RWPE2 (cell line): ENCODE results near the gene SBF1.
A peak's percentile ranks its signal among the peaks of the same experiment; 100 is the strongest.

Experiments used
- ATAC-seq: fragments of 200-7000 bp; cut with Tn5 transposase; 3 replicates; pipeline ENCODE4 v1.9.1; 2021; ENCODE audit warnings: low read depth
- DNase-seq: peaks from one replicate; pipeline ENCODE4 v3.0.0-alpha.2; 2020; ENCODE audit warnings: low spot score
- H3K27ac ChIP-seq: fragments of 450-650 bp; 2 replicates; pipeline ENCODE4 v1.5.1; 2017; ENCODE audit warnings: mild to moderate bottlenecking; ENCODE audit not compliant: poor library complexity, severe bottlenecking
- H3K27me3 ChIP-seq: fragments of 250-450 bp; sonication (Bioruptor Pico); 2 replicates; pipeline ENCODE4 v1.5.1; 2021; ENCODE audit warnings: mild to moderate bottlenecking, moderate library complexity; ENCODE audit not compliant: insufficient read depth, poor library complexity, severe bottlenecking
- H3K36me3 ChIP-seq: fragments of 250-450 bp; sonication (Bioruptor Pico); 2 replicates; pipeline ENCODE4 v1.5.1; 2020; ENCODE audit warnings: low read depth, mild to moderate bottlenecking, moderate library complexity
- H3K4me1 ChIP-seq: fragments of 250-450 bp; sonication (Bioruptor Pico); 2 replicates; pipeline ENCODE4 v1.5.1; 2021; ENCODE audit warnings: mild to moderate bottlenecking, moderate library complexity; ENCODE audit not compliant: insufficient read depth, poor library complexity, severe bottlenecking
- H3K4me3 ChIP-seq: fragments of 250-450 bp; sonication (Bioruptor Pico); 2 replicates; pipeline ENCODE4 v1.5.1; 2021; ENCODE audit warnings: mild to moderate bottlenecking, moderate library complexity; ENCODE audit not compliant: severe bottlenecking
- H3K9me3 ChIP-seq: fragments of 250-450 bp; sonication (Bioruptor Pico); 2 replicates; pipeline ENCODE4 v1.5.1; 2021; ENCODE audit warnings: mild to moderate bottlenecking, moderate library complexity; ENCODE audit not compliant: severe bottlenecking
- CTCF ChIP-seq: fragments of 450-650 bp; IDR thresholded peaks from one replicate; pipeline ENCODE4 v1.5.1; 2017; ENCODE audit warnings: mild to moderate bottlenecking, moderate library complexity; ENCODE audit not compliant: poor library complexity, severe bottlenecking

SBF1 gene

GRCh38 chr22:50477923-50478322 is 3.1 kb upstream of the SBF1 start:
- no peak overlapping the region for H3K4me3 ChIP-seq
- H3K36me3 ChIP-seq = no peaks in the 10 kb centered on the region
- peaks cover 15% of the 10 kb centered on the region for H3K4me1 ChIP-seq
- H3K27me3 ChIP-seq = peaks cover 6% of the 10 kb centered on the region
- TF ChIP-seq CTCF = no peak
- ATAC-seq = no peak
- H3K27ac ChIP-seq = no peak overlapping the region
- H3K9me3 ChIP-seq = no peaks in the 10 kb centered on the region
- DNase-seq = no peak

DNA sequence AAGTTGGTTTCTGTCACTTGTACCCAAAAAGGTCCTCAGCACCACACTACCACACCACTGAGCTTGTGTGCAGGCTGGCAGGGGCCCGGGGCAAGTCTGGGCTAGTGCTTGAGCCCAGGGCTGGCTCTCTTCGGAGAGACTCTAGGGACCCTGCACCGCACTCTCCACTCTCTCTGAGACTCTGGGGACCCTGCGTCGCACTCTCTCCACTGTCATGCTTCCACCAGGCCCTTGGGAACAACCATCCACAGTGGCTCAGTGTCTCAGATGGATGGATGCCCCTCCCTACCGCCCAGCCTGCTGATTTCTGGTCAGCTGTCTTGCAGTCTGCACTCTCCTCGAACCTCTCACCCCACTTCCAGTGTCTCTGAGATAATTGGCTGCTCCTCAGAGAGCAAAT is 2.0 kb upstream of the SBF1 start:
- H3K27me3 ChIP-seq = peaks cover 6% of the 10 kb centered on the region
- ATAC-seq = 0 out of 3 replicates have a peak, but pooled peaks have one; percentile 3
- TF ChIP-seq CTCF = no peak

DNA sequence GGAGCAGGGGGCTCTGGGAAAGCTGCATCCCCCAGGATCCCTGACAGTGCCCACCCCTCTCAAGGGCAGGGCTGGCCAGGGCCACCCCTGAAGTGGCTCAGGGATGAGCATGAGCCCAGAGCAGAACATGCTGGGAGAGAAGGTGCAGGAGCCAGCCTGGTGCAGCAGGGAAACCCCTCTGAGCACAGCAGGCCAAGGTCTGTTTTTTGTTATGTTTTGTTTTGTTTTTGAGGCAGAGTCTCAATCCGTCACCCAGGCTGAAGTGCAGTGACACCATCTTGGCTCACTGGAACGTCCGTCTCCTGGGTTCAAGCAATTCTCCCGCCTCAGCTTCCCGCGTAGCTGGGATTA is 792 bp upstream of the SBF1 start:
- no peak for ATAC-seq
- DNase-seq = no peak
- Histone ChIP-seq H3K36me3 (no peaks in the 10 kb centered on the region), H3K27me3 (peaks cover under 1% of the 10 kb centered on the region), H3K4me1 (peaks cover 21% of the 10 kb centered on the region), H3K4me3 (no peak overlapping the region), H3K9me3 (no peaks in the 10 kb centered on the region), H3K27ac (no peak overlapping the region)
- no peak for TF ChIP-seq CTCF

More for the DNA sequence above, 2.0 kb upstream of the SBF1 start:
- Histone ChIP-seq H3K4me1 (peaks cover 15% of the 10 kb centered on the region), H3K4me3 (no peak overlapping the region), H3K36me3 (no peaks in the 10 kb centered on the region), H3K27ac (no peak overlapping the region), H3K9me3 (no peaks in the 10 kb centered on the region)
- DNase-seq = no peak

GRCh38 chr22:50473855-50474671 is 772 bp downstream of the SBF1 start:
- ATAC-seq (peak; percentile 22; the same call in 1 of the 3 replicates), DNase-seq (no peak)
- H3K27ac ChIP-seq = peak overlapping the region; percentile 31
- peak overlapping the region; percentile 89 for H3K4me3 ChIP-seq
- peaks cover 32% of the 10 kb centered on the region for H3K4me1 ChIP-seq
- no peaks in the 10 kb centered on the region for H3K9me3 ChIP-seq
- no peaks in the 10 kb centered on the region for H3K36me3 ChIP-seq
- no peaks in the 10 kb centered on the region for H3K27me3 ChIP-seq
- TF ChIP-seq CTCF = no peak

DNA sequence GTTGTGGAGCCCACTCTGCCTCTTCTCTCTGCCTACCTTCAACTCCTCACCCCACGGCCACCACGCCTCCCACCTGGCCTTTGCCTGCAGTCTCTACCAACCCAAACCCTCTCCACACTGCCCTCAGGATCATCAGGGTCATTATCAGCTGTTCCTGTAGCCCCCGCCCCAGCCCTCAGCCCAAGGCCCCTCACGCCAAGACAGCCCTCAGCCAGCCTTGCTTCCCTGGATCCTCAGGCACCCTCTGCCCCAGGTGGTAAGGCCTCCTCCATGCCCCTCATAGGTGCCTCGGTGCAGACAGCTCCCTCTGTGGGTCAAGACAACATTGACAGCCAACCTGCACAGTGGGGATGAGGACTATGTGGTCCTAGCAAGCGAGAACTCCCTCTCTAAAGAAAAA is 1.7 kb downstream of the SBF1 start:
- DNase-seq = no peak
- H3K36me3 ChIP-seq = no peaks in the 10 kb centered on the region
- H3K9me3 ChIP-seq = no peaks in the 10 kb centered on the region
- H3K4me3 ChIP-seq = no peak overlapping the region
- ATAC-seq = no peak
- peak; percentile 28 for TF ChIP-seq CTCF
- no peaks in the 10 kb centered on the region for H3K27me3 ChIP-seq
- peaks cover 32% of the 10 kb centered on the region for H3K4me1 ChIP-seq
- no peak overlapping the region for H3K27ac ChIP-seq
